GM10266 (cell line): ENCODE data around the gene OXSM.

Source experiments
- DNase-seq: peaks from one replicate; pipeline ENCODE4 v3.0.0; 2012; ENCODE audit errors: extremely low spot score
- CTCF ChIP-seq: IDR thresholded peaks from 2 replicates; pipeline ENCODE4 v1.5.1; 2012; ENCODE audit warnings: mild to moderate bottlenecking, low read depth; ENCODE audit not compliant: control insufficient read depth, insufficient read depth; ENCODE audit errors: missing control alignments

The OXSM gene

GRCh38 chr3:25834346-25834745, 44.5 kb downstream of the OXSM start:
- no peak for TF ChIP-seq CTCF
- DNase-seq: no peak

GRCh38 chr3:25836579-25836978, 46.7 kb downstream of the OXSM start:
- TF ChIP-seq CTCF: no peak
- no peak for DNase-seq

DNA sequence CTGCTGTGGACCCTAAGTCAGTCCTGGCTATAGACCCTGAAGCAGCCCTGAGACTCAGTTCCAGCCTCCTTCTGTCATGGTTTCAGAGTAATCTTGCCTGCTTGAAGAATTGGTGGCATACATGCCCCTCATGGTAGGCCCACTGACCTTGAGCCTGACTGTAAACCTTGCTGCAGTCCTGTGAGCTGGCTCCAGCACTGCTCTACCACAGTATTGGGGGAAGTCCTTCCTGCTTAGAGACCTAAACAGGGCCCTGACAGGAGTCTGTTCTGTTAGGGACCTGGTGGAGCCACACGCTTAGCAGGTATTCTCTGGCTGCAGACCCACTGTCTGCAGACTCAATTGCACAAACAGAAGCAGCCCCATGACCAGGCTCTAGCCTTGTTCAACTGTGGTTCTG, 47.1 kb downstream of the OXSM start:
- TF ChIP-seq CTCF: no peak
- DNase-seq: no peak

- no peak for DNase-seq
- TF ChIP-seq CTCF: no peak
Observed at GRCh38 chr3:25840099-25840498, 50.2 kb downstream of the OXSM start.

DNA sequence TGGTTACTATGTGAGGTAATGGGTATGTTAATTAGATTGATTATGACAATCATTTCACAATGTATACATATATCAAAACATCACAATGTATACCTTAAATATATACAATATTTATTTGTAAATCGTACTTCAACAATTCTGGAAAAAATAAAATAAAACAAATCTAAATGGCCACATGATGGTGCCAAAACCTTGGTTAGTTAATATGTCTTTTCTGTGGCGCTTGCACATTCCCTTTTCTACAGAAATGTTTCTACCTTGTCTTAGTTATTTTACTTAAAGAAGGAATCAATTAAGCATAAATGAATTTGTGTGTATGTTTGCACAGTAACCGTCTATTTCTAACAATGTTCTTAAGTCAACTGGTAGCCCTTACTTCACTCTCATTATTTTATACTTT, 53.4 kb downstream of the OXSM start:
- no peak for DNase-seq
- no peak for TF ChIP-seq CTCF
